Stomach (tissue), 9 donors: Measurements from ENCODE around the gene TRAPPC8. TPM values are rescaled to one million over a fixed set of nuclear protein-coding genes. Genes with fewer than 3 reads are reported as not detected.

Source experiments
- DNase-seq, 2 donors: peaks; one replicate each; pipeline versions ENCODE4 v3.0.0 to v3.0.0-alpha.2; 2013 to 2019
- H3K27ac ChIP-seq, 5 donors: fragments of 200-600 bp in 4 of 5; sonication (generic) in 4 of 5; one replicate each; pipeline ENCODE4 v1.5.1; 2013 to 2019; ENCODE audit warnings: mild to moderate bottlenecking in 1 of 5, moderate library complexity in 1 of 5
- H3K27me3 ChIP-seq, 3 donors: fragments of 200-600 bp; sonication (generic); one replicate each; pipeline ENCODE4 v1.5.1; 2017 to 2019; ENCODE audit warnings: mixed run types in 1 of 3
- H3K36me3 ChIP-seq, 4 donors: fragments of 200-600 bp; sonication (generic); 1 replicate in 3 of 4; 2 replicates in 1 of 4; pipeline ENCODE4 v1.5.1; 2016 to 2019
- H3K4me1 ChIP-seq, 4 donors: fragments of 200-600 bp; sonication (generic); one replicate each; pipeline ENCODE4 v1.5.1; 2016 to 2019
- H3K4me3 ChIP-seq, 4 donors: fragments of 200-600 bp; sonication (generic) in 3 of 4; one replicate each; pipeline ENCODE4 v1.5.1; 2016 to 2019; ENCODE audit warnings: mild to moderate bottlenecking in 1 of 4
- H3K9me3 ChIP-seq, 4 donors: fragments of 200-600 bp; sonication (generic); one replicate each; pipeline ENCODE4 v1.5.1; 2016 to 2019
- EP300 ChIP-seq: sonication (generic); formaldehyde crosslinking; IDR thresholded peaks from one replicate; pipeline ENCODE4 v1.6.1; 2017; ENCODE audit warnings: antibody characterized with exemption
- POLR2A ChIP-seq, 4 donors: fragments of 450-650 bp; IDR thresholded peaks; one replicate each; pipeline ENCODE4 v1.6.1; 2016; ENCODE audit warnings: antibody characterized with exemption in 4 of 4, control low read depth in 2 of 4, mild to moderate bottlenecking in 1 of 4, moderate library complexity in 1 of 4
- POLR2AphosphoS5 ChIP-seq, 3 donors: sonication (generic); formaldehyde crosslinking; IDR thresholded peaks; one replicate each; pipeline ENCODE4 v1.6.1; 2016; ENCODE audit warnings: antibody characterized with exemption in 3 of 3
- WGBS, 5 donors: extraction: QIAGEN DNeasy Blood & Tissue Kit in 3 of 5; methylation state at CpG; one replicate each; pipeline versions ENCODE4 v1.1.5 to v1.1.7; 2013 to 2018; 5-methylcytosine and 5-hydroxymethylcytosine counted together
- intact Hi-C: fragments of 100-400 bp; cut with DNase I; formaldehyde crosslinking; loops from one replicate; pipeline ENCODE4 v1.15.1; 2023; ENCODE audit warnings: low total_unique reads
- polyA plus RNA-seq, 3 donors: library from polyadenylated mRNA; stranded (reverse); fragments of 200-250 nt; gene quantifications; one replicate each; pipeline ENCODE4 v1.2.3, GENCODE V29; 2013
- total RNA-seq, 5 donors: library from RNA; depleted of rRNA; stranded (reverse); fragments of >200 nt; gene quantifications; one replicate each; pipeline versions ENCODE4 v1.1.0 to v1.2.3, GENCODE V29; 2014 to 2016
- TF ChIP-seq, protein P1 (sequence below), 7 experiments: fragments of 450-650 bp in 4 of 7; fragments of 200-600 bp in 3 of 7; sonication (generic) in 3 of 7; IDR thresholded peaks; one replicate each; pipeline ENCODE4 v1.5.1; 2016 to 2019; ENCODE audit warnings: antibody characterized with exemption in 7 of 7, control low read depth in 2 of 7, mild to moderate bottlenecking in 1 of 7
- donor health status: healthy with polysubstance abuse.
- donor health status: Bipolar disorder and iron deficiency.
- donor health status: healthy.

Gene TRAPPC8
- total and polyA plus RNA-seq, 8 donors, result 8.6 to 75.6 (median 37.2) TPM

DNA sequence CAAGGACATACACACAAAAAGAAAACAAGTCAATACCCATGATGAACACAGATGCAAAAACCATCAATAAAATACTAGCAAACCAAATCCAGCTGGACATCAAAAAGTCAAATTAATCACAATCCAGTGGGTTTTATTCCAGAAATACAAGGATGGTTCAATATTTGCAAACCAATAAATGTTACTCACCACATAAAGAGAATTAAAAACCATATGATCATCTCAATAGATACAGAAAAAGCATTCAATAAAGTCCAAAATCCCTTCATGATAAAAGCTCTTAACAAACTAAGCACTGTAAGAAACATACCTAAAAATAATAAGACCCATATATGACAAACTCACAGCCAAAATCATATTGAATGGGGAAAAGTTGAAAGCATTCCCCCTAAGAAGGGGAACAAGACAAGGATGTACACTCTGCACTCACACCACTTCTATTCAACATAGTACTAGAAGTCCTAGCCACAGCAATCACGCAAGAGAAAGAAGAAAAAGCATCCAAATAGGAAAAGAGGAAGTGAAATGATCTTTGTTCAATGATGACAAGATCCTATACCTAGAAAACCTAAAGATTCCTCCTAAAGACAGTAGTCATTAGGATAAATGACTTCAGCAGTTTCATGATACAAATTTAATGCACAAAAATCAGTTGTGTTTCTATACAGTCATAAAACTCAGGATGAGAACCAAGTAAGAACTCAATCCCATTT is 62.6 kb downstream of the TRAPPC8 start:
- Histone ChIP-seq H3K27me3 (no peaks in the 10 kb centered on the region), H3K4me1 (no peaks in the 10 kb centered on the region), H3K27ac (no peak overlapping the region), H3K9me3 (peaks cover 0 to 10% (median 0%) of the 10 kb centered on the region in 4 donors), H3K36me3 (peaks cover 23 to 88% (median 83%) of the 10 kb centered on the region in 4 donors), H3K4me3 (no peak overlapping the region)
- DNase-seq, result no peak
- intact Hi-C loops, result no loop called here
- 81 to 100% (median 95%) methylated on average over 1 of the region's 1 CpG for WGBS, 5 donors
- TF ChIP-seq, protein P1, sequence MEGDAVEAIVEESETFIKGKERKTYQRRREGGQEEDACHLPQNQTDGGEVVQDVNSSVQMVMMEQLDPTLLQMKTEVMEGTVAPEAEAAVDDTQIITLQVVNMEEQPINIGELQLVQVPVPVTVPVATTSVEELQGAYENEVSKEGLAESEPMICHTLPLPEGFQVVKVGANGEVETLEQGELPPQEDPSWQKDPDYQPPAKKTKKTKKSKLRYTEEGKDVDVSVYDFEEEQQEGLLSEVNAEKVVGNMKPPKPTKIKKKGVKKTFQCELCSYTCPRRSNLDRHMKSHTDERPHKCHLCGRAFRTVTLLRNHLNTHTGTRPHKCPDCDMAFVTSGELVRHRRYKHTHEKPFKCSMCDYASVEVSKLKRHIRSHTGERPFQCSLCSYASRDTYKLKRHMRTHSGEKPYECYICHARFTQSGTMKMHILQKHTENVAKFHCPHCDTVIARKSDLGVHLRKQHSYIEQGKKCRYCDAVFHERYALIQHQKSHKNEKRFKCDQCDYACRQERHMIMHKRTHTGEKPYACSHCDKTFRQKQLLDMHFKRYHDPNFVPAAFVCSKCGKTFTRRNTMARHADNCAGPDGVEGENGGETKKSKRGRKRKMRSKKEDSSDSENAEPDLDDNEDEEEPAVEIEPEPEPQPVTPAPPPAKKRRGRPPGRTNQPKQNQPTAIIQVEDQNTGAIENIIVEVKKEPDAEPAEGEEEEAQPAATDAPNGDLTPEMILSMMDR (IDR thresholded peaks at IDR 0.05), result no peak
- TF ChIP-seq POLR2A (IDR thresholded peaks at IDR 0.05) (no peak), EP300 (no peak), POLR2AphosphoS5 (IDR thresholded peaks at IDR 0.05) (no peak)

DNA sequence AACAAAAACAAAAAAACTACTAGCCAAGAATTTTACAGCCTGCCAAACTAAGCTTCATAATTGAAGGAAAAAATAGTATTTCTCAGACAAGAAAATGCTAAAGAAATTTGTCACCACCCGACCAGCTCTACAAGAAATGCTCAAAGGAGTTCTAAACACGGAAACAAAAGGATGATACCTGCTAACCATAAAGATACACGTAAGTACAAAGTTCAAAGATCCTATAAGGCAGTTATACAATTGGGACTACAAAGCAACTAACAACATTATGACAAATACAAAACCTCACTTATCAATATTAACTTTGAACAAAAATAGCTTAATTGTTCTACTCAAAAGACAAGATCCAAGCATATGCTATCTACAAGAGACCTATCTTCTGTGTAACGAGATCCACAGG is 64.6 kb downstream of the TRAPPC8 start:
- 90 to 97% (median 94%) methylated on average over 4 of the region's 4 CpGs for WGBS, 5 donors
- Histone ChIP-seq H3K27me3 (no peaks in the 10 kb centered on the region), H3K4me1 (no peaks in the 10 kb centered on the region), H3K4me3 (no peak overlapping the region), H3K9me3 (peaks cover 0 to 10% (median 0%) of the 10 kb centered on the region in 4 donors), H3K36me3 (peaks cover 22 to 87% (median 83%) of the 10 kb centered on the region in 4 donors), H3K27ac (no peak overlapping the region)
- no peak for TF ChIP-seq POLR2AphosphoS5 (IDR thresholded peaks at IDR 0.05)
- TF ChIP-seq POLR2A (IDR thresholded peaks at IDR 0.05), result no peak
- no peak for TF ChIP-seq EP300
- TF ChIP-seq, protein P1 (IDR thresholded peaks at IDR 0.05), result no peak
- DNase-seq, result no peak
- intact Hi-C loops, result no loop called here

DNA sequence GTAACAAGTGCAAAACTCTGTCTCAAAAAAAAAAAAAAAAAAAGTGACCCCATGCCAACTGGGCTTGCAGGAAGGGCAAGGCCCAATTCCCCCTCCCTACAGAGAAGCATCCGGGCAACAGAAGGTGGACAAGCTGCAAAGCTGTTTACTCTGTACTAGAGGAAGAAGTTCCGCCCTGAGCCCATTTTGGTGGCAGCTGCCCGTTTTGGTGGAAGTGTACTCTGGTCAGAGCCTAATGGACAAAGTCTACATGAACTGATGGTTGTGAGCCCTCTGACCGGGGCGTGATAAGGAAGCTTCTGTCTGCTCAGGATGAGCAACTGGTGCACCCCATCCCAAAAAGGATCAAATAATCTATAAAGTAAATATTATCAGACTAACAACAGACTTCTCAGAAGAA is 65.0 kb downstream of the TRAPPC8 start:
- no peak overlapping the region for H3K4me3 ChIP-seq
- WGBS, 5 donors, result 88 to 99% (median 98%) methylated on average over 5 of the region's 5 CpGs
- no peak overlapping the region for H3K27ac ChIP-seq
- TF ChIP-seq EP300 (no peak), POLR2AphosphoS5 (IDR thresholded peaks at IDR 0.05) (no peak), POLR2A (IDR thresholded peaks at IDR 0.05) (no peak)
- TF ChIP-seq, protein P1 (IDR thresholded peaks at IDR 0.05), result no peak
- H3K4me1 ChIP-seq, result no peaks in the 10 kb centered on the region
- peaks cover 0 to 10% (median 0%) of the 10 kb centered on the region in 4 donors for H3K9me3 ChIP-seq
- H3K27me3 ChIP-seq, result no peaks in the 10 kb centered on the region
- no peak for DNase-seq
- peaks cover 26 to 87% (median 83%) of the 10 kb centered on the region in 4 donors for H3K36me3 ChIP-seq
- intact Hi-C loops, result no loop called here

DNA sequence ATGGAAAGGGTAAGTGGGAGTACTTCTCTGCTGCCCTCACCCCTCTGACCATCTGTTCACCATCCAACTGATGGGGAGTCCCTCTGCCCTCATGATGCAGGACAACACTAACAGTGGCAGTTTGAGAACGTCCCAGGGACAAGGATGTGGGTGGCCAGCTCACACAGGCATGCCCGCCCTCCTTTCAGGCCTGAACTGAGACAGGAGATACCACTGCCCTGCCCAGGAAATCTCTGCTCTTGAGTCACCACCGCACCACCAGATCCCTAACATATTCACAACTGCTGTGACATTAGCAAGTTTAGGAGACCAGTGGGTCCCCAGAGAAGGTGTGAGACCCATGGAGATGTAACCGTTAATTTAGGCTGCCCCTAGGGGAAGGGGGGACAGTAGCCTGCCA is 66.2 kb downstream of the TRAPPC8 start:
- Histone ChIP-seq H3K4me3 (no peak overlapping the region), H3K9me3 (peaks cover 0 to 10% (median 0%) of the 10 kb centered on the region in 4 donors), H3K4me1 (no peaks in the 10 kb centered on the region), H3K27ac (no peak overlapping the region), H3K27me3 (no peaks in the 10 kb centered on the region), H3K36me3 (peaks cover 26 to 88% (median 82%) of the 10 kb centered on the region in 4 donors)
- intact Hi-C loops, result no loop called here
- DNase-seq, result no peak
- TF ChIP-seq, protein P1 (IDR thresholded peaks at IDR 0.05), result no peak
- TF ChIP-seq POLR2AphosphoS5 (IDR thresholded peaks at IDR 0.05) (no peak), EP300 (no peak), POLR2A (IDR thresholded peaks at IDR 0.05) (no peak)
- WGBS, 5 donors, result 68 to 93% (median 81%) methylated on average over 3 to 4 of the region's 4 CpGs
